ENCODE results near the gene CNTNAP2. TPM values are rescaled to one million over a fixed set of nuclear protein-coding genes. Genes with fewer than 3 reads are reported as not detected.

CNTNAP2 gene
- total and polyA plus RNA-seq, 2 of the 8 experiments (the other 6 are each of a cell fraction or from before 2014, with no cell fraction given) = 27.9 to 71.0 TPM

GRCh38 chr7:148104924-148105323, 1988.3 kb downstream of the CNTNAP2 start (continued):
- TF ChIP-seq EZH2 (IDR thresholded peaks at IDR 0.05; ENCODE audit: low read depth, low read length, severe bottlenecking) = no peak
- no peak for TF ChIP-seq RAD21 (IDR thresholded peaks at IDR 0.05 in 1 of 2, conservative IDR thresholded peaks at IDR 0.05 in 1 of 2; ENCODE audit: low read depth in 2 of 2, low read length in 2 of 2)
